Measurements from ENCODE around the gene HIC1.

The HIC1 gene

DNA sequence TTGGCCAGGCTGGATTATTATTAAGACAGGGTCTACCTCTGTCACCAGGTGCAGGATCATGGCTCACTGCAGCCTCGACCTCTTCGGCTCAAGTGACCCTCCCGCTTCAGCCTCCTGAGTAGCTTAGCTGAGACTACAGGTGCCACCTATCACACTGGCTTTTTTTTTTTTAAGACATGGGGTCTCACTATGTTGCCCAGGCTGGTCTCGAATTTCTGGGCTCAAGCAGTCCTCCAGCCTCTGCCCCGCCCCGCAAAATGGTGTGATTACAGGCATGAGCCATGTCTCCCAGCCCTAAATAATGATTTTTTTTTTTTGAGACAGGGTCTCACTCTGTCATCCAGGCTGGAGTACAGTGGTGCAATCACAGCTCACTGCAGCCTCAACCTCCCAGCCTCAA, 7.3 kb upstream of the HIC1 start:
- no peak for DNase-seq

DNA sequence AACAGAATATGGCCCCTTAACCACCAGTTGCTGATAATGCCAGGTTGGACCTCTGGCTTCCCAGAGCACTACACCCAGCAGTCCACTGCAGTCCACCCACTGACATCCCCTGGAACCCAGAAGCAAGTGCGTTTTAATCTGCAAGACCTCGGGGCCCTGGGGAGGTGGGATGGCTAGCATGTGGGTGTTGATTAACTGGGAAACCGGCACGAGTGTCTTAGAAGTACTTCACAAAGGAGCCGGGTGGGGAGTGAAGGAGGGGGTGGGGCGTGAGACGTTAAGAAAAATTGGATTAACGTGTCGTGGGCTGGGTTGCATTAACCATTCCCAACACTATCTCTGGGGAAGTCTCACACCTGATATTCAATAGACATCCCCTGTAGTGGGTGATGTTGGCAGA, 6.1 kb upstream of the HIC1 start:
- no peak for DNase-seq

DNA sequence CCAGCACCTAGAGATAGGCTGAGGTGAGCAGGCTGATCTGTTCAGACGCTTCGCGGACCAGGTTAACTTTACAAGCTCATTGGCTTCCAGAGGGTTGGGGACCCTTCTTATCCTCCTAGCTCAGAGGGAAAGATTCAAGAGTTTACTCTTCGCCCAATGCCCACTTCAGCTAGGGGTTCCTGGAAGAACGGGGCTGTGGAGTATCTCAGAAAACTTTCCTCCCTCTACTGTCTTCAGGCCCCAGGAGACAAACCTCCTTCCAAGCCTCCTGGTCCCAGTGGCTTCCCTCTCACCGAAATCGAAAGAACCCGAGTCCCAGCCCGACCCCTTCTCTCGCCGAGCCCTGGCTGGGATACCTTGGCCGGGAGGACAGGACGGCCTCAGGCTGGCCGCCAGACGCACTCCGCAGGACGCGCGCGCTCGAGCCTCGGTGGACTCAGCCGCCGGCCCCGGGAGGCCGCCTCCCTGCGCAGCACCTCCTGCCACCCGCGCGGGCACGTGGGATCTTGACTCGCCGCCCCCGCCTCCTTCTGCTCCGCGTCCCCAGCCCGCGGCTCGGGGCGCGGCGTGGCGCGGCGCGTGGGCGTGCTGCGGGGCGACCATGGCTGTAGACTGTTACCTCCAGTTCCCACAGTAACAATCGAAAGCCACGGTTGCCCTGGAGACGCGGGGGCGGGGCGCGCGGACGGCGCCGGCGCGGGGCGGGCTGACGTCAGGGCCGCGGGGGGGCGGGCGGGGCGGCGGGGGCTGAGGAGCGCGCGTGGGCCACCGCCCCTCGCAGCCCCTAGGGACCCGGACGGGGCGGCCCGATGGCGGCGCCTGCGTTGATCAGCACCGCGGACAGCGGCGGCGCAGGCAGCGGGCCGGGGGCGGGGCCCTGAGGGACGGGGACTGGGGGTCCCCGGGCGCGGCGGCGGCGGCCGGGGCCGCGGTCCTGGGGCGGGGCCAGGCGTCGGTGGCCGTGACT, 5.3 kb upstream of the HIC1 start:
- peak; percentile 81 to 88 for DNase-seq

DNA sequence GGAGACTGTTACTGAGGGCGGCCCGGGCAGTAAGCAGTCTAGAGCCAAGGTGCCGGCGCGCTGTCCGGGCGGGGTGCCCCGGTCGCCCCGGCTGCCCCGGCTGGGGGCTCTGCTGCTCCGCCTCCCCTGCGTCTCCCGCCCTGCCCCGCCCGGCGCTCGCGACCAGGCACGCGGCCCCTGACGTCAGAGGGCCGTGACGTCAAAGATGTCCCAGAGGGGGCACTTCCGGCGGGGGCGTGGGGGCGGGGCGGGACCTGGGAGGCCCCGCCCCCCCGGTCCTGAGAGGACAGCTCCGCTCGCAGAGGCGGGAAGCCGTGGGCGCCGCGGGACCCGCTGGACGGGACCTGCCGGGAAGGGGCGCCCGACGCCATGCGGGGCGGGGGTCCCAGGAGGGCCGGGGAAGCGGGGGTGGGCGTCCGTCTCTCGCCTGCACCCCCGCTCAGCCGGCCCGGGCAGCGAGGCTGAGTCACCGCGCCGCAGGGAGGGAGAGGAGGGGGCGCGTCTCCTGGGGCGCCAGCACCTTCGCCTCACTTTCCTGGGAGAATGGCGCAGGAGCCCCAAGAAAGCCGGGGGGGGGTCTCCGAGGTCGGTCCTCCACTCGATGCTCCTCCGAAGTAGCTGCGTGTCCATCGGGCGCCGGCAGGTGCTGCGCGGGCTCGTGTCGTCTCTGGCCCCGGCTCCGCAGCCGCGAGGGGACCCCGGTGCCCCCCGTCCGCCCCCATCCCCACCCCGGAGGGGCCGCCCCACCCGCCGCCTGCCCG, 4.4 kb upstream of the HIC1 start:
- peak; percentile 80 to 89 for DNase-seq

DNA sequence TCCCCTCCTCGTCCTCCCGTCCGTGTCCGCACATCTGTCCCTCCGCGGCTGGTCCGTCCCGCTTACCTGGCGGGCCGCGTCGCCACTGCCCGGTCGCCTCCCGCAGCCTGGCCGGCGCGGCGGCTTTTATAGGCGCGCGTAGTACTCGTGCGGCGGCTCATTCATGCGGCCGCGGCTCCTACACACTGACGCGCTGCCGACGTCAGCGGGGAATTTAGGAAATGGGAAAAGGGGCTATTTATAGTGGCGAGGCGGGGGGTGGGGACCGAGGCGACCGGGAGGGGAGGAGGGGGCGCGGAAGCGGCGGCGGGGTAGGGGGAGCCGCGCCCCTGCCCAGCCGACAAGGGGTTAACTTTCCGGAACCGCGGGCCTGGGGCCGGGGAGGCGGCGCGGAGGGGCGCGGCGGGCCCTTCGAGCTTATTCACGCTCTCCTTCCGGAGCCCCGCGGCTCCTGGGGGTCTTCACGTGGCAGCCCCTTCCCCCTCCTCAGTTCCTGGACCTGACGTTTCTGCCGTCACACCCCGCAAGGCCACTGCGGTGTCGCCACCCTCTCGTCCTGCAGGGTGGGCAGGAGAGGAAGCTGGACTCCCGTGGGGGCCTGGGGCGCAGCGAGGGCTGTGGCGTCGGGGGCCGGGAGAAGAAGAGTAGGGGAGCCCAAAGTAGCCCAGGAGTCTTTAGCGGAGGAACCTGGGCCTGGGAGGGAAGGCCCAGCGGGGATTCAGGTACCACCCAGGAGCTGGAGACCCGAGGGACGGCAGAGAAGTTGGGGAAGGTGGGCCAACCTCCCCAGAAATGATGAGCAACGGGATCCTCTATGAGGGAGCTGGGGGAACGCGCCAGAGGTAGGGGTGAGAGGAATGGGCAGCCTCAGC, 3.6 kb upstream of the HIC1 start:
- peak; percentile 23 to 37 for DNase-seq

DNA sequence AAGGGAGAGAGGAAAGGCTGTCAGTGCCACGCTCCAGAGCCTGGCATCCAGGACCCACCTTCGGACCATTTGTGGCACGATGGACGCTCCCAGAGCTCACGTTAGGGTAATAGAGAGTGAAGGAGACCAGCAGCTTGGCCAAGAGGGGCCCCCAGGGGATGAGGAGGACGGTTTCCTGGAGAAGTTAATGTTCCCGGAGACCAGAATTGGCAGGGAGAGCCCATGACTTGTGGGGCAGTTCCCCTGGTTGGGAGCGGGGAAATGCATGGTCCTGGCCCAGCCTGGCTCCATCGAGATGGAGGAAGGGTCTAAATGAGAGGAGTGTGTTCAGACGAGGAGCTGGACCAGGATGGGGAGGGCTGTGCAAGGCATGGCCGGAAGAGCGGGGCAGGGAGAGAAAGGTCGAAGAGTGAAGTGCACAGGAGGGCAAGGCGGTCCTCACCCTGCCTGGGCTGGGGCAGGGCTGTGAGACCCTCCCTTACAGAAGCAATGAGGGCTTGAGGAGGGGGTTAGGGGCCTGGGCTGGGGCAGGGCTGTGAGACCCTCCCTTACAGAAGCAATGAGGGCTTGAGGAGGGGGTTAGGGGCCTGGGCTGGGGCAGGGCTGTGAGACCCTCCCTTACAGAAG, 2.9 kb upstream of the HIC1 start:
- no peak for DNase-seq

DNA sequence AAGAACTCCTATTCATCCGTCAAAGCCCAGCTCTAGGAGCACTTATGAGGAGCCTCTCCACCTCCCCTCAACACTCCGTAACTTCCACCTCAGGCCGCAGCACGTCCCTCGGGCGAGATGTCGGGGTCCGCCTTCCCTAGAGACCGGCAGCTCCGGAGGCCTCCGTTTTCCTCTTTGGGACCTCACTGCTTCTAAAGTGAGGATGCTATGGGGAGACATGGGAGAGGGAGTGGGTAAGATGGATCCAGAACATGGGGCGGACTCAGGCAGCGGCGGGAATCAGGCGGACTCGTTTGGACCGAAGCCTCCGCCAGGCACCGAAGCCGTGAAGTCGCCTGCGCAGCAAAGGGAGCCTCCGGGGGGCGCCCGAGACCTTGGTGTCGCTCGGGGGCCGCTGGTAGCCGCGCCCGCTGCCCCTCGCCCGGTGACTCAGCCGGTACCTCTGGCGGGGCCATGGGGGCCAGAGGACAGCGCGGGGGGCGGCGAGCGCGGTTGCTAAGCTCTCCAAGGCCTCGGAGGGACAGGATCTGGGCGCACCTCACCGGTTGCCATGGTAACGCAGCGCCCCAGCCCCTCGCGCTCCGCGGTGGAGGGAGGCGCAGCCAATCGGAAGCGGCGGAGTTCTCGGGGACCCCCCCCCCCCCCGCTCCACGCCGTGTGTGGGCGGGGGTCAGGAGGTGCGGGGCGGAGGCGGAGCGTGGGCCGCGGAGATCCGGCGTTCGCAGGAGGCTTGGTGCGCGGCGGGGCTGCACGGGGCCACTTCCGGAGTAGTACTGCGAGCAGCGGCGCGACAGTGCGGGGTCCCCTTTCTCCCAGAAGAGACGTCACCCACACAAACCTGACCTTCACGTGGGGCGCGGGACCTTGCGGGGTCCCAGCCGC, 1.3 kb upstream of the HIC1 start:
- DNase-seq, result peak; percentile 56 to 74

DNA sequence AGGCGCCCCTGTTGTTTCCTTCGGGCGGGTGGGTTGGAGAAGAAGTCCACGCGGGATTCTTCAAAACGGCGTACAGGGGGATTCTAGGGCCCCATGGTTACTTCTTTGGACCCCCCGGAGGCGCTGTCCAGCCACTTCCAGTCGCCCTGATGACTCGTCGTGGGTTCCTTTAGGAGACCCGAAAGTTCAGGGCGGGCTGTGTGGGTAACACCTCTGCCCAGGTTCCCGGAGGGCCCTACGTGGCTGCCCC, 716 bp upstream of the HIC1 start:
- DNase-seq, result peak in 1 of 2 experiments; percentile 43

DNA sequence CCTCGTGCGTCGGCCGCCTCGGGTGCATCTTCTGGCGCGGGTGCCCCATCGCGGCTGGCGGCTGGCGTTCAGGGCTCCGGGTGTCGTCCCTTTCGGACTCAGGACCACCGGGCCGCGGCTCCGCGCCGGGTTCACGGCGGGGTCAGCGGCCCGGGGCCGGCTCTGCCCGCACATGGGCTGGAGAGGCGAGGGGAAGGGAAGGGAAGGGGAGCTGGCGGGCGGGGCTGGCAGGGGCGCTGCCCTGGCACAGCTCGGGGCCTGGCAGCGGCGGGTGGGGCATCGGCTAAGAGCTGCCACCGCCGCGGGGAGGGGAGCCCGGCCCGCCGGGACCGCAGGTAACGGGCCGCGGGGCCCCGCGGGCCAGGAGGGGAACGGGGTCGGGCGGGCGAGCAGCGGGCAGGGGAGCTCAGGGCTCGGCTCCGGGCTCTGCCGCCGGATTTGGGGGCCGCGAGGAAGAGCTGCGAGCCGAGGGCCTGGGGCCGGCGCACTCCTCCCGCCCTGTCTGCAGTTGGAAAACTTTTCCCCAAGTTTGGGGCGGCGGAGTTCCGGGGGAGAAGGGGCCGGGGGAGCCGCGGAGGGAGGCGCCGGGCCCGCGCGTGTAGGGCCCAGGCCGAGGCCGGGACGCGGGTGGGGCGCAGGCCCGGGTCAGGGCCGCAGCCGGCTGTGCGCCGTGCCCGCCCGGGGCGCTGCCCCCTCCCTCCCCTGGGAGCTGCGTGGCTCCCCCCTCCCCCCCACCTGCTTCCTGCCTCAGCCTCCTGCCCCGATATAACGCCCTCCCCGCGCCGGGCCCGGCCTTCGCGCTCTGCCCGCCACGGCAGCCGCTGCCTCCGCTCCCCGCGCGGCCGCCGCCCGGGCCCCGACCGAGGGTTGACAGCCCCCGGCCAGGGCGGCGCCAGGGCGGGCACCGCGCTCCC, 646 bp downstream of the HIC1 start:
- no peak for DNase-seq

DNA sequence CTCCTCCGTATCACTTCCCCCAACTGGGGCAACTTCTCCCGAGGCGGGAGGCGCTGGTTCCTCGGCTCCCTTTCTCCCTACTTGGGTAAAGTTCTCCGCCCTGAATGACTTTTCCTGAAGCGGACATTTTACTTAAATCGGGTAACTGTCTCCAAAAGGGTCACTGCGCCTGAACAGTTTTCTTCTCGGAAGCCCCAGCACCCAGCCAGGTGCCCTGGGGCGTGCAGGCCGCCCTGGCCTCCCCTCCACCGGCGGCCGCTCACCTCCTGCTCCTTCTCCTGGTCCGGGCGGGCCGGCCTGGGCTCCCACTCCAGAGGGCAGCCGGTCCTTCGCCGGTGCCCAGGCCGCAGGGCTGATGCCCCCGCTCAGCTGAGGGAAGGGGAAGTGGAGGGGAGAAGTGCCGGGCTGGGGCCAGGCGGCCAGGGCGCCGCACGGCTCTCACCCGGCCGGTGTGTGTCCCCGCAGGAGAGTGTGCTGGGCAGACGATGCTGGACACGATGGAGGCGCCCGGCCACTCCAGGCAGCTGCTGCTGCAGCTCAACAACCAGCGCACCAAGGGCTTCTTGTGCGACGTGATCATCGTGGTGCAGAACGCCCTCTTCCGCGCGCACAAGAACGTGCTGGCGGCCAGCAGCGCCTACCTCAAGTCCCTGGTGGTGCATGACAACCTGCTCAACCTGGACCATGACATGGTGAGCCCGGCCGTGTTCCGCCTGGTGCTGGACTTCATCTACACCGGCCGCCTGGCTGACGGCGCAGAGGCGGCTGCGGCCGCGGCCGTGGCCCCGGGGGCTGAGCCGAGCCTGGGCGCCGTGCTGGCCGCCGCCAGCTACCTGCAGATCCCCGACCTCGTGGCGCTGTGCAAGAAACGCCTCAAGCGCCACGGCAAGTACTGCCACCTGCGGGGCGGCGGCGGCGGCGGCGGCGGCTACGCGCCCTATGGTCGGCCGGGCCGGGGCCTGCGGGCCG, 1.6 kb downstream of the HIC1 start:
- DNase-seq, result no peak

DNA sequence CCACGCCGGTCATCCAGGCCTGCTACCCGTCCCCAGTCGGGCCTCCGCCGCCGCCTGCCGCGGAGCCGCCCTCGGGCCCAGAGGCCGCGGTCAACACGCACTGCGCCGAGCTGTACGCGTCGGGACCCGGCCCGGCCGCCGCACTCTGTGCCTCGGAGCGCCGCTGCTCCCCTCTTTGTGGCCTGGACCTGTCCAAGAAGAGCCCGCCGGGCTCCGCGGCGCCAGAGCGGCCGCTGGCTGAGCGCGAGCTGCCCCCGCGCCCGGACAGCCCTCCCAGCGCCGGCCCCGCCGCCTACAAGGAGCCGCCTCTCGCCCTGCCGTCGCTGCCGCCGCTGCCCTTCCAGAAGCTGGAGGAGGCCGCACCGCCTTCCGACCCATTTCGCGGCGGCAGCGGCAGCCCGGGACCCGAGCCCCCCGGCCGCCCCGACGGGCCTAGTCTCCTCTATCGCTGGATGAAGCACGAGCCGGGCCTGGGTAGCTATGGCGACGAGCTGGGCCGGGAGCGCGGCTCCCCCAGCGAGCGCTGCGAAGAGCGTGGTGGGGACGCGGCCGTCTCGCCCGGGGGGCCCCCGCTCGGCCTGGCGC, 2.4 kb downstream of the HIC1 start:
- DNase-seq, result no peak

DNA sequence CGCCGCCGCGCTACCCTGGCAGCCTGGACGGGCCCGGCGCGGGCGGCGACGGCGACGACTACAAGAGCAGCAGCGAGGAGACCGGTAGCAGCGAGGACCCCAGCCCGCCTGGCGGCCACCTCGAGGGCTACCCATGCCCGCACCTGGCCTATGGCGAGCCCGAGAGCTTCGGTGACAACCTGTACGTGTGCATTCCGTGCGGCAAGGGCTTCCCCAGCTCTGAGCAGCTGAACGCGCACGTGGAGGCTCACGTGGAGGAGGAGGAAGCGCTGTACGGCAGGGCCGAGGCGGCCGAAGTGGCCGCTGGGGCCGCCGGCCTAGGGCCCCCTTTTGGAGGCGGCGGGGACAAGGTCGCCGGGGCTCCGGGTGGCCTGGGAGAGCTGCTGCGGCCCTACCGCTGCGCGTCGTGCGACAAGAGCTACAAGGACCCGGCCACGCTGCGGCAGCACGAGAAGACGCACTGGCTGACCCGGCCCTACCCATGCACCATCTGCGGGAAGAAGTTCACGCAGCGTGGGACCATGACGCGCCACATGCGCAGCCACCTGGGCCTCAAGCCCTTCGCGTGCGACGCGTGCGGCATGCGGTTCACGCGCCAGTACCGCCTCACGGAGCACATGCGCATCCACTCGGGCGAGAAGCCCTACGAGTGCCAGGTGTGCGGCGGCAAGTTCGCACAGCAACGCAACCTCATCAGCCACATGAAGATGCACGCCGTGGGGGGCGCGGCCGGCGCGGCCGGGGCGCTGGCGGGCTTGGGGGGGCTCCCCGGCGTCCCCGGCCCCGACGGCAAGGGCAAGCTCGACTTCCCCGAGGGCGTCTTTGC, 3.1 kb downstream of the HIC1 start:
- no peak for DNase-seq

DNA sequence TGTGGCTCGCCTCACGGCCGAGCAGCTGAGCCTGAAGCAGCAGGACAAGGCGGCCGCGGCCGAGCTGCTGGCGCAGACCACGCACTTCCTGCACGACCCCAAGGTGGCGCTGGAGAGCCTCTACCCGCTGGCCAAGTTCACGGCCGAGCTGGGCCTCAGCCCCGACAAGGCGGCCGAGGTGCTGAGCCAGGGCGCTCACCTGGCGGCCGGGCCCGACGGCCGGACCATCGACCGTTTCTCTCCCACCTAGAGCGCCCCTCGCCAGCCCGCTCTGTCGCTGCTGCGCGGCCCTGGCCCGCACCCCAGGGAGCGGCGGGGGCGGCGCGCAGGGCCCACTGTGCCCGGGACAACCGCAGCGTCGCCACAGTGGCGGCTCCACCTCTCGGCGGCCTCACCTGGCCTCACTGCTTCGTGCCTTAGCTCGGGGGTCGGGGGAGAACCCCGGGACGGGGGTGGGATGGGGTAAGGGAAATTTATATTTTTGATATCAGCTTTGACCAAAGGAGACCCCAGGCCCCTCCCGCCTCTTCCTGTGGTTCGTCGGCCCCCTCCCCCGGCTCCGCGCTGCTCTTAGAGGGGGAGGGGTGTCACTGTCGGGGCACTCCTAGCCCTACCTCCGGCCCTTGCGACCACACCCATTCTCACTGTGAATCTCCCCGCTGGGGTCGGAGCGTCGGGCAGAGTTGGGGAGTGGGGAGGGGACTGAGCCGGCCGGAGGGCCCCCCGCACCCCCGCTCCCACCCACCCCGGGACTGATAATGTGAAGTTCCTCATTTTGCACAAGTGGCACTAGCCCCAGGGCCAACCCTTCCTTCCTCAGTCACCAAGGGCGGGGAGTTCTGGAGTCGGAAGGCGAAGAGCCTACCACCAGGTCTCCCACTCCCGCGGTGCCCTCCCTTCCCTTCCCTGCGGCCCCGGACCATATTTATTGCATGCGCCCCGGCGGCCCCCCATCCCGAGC, 4.0 kb downstream of the HIC1 start:
- no peak for DNase-seq

DNA sequence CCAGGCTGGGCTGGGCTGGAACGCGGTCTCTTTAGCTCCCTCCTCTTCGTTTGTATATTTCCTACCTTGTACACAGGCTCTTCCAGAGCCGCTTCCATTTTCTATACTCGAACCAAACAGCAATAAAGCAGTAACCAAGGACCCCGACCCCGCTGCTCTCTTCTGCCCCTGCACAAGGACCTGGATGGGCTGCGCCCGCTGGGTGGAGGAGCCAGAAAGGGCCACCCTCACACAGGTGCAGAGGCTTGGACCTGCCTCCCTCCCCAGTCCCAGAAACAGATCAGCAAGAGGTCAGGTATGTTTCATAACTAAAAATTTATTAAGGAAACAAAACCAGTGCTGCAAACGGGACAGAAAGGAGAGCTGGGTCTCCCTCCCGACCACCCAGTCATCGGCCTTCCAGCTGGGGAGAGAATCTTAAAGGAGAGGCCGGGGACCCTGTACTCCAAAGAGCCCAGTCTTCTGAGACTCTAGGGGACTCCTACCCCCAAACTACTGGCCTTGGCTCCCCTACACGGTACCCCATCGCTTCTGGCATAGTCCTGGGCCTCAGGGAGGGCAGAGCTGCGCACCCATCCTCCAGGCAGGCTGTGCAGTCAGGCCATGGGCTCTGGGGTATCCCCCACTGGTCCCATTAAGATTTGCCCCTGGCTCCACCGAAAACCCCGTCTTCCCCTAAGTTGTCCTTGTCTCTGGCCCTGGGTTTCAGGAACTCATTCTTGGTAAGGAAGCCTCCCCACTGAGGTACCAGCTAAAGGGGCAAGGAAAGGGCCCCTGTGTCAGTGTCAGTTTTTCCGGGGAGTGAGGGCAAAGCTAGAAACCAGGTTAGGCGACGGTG, 4.9 kb downstream of the HIC1 start:
- DNase-seq, result no peak

DNA sequence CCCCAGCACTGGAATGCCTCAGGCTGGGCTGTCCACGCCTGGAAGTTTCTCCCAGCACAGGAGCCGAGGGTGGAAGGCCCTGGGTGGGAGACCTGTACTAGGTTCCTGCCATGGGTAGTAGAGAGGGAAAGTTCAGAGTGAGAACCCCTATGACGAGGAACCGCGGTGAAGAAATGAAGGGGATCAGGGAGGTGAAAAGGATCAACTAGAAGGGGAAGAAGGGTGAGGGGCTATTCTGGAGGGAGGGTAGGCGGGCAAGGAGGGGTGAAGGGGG, 5.4 kb downstream of the HIC1 start:
- DNase-seq, result no peak
